GM12892 (cell line): Measurements from ENCODE around the gene TFEB.

Source experiments
- POLR2A ChIP-seq: IDR thresholded peaks from 2 replicates; pipeline ENCODE4 v1.6.1; 2011; ENCODE audit warnings: low read depth, low read length, control low read depth
- TAF1 ChIP-seq: IDR thresholded peaks from 2 replicates; pipeline ENCODE4 v1.6.1; 2011; ENCODE audit warnings: low read depth, mild to moderate bottlenecking, control low read depth, low read length, borderline replicate concordance

DNA sequence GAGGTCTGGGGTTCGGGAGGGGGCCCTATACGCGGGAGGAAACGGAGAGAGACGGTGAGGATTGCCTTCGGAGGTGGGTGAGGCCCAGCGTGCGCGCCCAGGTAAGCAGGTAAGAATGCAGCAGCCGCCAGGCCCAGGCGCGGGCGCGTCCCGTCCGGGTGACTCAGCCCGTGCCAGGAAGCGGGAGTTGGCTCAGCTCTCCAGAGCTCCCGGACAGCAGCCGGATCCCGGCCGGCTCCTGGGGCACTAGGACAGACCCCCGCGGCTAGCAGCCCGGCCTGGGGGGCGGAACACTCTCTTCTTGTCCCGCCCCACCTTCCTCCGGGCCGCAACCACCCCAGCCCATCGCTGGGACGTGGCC is 98.6 kb downstream of the TFEB start:
- no peak for TF ChIP-seq TAF1
- TF ChIP-seq POLR2A: no peak
